Motor neuron (in vitro differentiated cells): Measurements from ENCODE around the gene NCCRP1. TPM values are rescaled to one million over a fixed set of nuclear protein-coding genes. Genes with fewer than 3 reads are reported as not detected.
A peak's percentile ranks its signal among the peaks of the same experiment; 100 is the strongest.

Experiments used
- ATAC-seq, 8 experiments: fragments of 200-7000 bp; cut with Tn5 transposase; replicated peaks in 6 of 8; 2 replicates each; pipeline ENCODE4 v1.8.0; 2021; ENCODE audit warnings: mild to moderate bottlenecking in 8 of 8, moderate library complexity in 8 of 8
- H3K27ac ChIP-seq, 2 donors: fragments of 250-450 bp; sonication (Bioruptor Pico); 2 replicates each; pipeline ENCODE4 v1.9.0; 2021; ENCODE audit warnings: antibody characterized with exemption in 2 of 2, mild to moderate bottlenecking in 2 of 2, moderate library complexity in 1 of 2
- H3K4me1 ChIP-seq, 2 donors: fragments of 250-450 bp; sonication (Bioruptor Pico); replicated peaks in 1 of 2; 2 replicates each; pipeline ENCODE4 v1.6.1; 2021; ENCODE audit warnings: antibody characterized with exemption in 2 of 2, mild to moderate bottlenecking in 2 of 2, moderate library complexity in 1 of 2
- H3K4me3 ChIP-seq, 5 donors: fragments of 250-450 bp; sonication (Bioruptor Pico); 2 replicates each; pipeline ENCODE4 v1.9.0; 2021; ENCODE audit warnings: antibody characterized with exemption in 5 of 5, mild to moderate bottlenecking in 5 of 5, moderate library complexity in 4 of 5
- WGBS, 10 experiments: fragments of 450-650 bp; shearing (Covaris generic); methylation state at CpG; one replicate each; pipeline ENCODE4 v1.0.0; 2022; 5-methylcytosine and 5-hydroxymethylcytosine counted together
- in situ Hi-C, 9 experiments: fragments of 400-800 bp; cut with MboI; loops; one replicate each; pipeline ENCODE4 v1.15.0; 2021; ENCODE audit warnings: low sequenced_read_pairs in 9 of 9, low pct_unique_long_range_greater_than_20kb in 2 of 9; ENCODE audit not compliant: unreplicated experiment in 9 of 9
- total RNA-seq, 8 experiments: library from RNA; unstranded; fragments of 300-600 nt; gene quantifications; 2 replicates each; pipeline versions ENCODE4 v1.2.3 to v1.2.4, GENCODE V29; 2022

The NCCRP1 gene
- total RNA-seq, 8 experiments from 2014 or later, result 0.13 to 0.94 (median 0.24) TPM; not detected in 2

GRCh38 chr19:39157275-39157996 lies 39.3 kb upstream of the NCCRP1 start:
- WGBS, 10 experiments, result 80 to 100% (median 90%) methylated on average over 1 to 16 of the region's 23 CpGs; no CpG with 5 or more reads in 4 of the 10 experiments
- in situ Hi-C loops, result no loop called here
- H3K4me3 ChIP-seq, result no peak overlapping the region

GRCh38 chr19:39157997-39158389 lies 38.8 kb upstream of the NCCRP1 start:
- WGBS, 10 experiments, result 80 to 100% (median 95%) methylated on average over 1 to 9 of the region's 15 CpGs; no CpG with 5 or more reads in 5 of the 10 experiments
- Histone ChIP-seq H3K4me3 (no peak overlapping the region), H3K27ac (no peak overlapping the region), H3K4me1 (peaks cover 6 to 17% of the 10 kb centered on the region in 2 donors)
- ATAC-seq, result no peak
- in situ Hi-C loops, result no loop called here

More at GRCh38 chr19:39157275-39157996, 39.3 kb upstream of the NCCRP1 start:
- H3K4me1 ChIP-seq, result peaks cover 6 to 13% of the 10 kb centered on the region in 2 donors
- peak in 2 of 8 experiments; percentile 34 to 39 for ATAC-seq
- no peak overlapping the region for H3K27ac ChIP-seq

GRCh38 chr19:39158646-39159260 lies 38.0 kb upstream of the NCCRP1 start:
- WGBS, 10 experiments, result 72 to 100% (median 91%) methylated on average over 1 to 4 of the region's 12 CpGs; no CpG with 5 or more reads in 3 of the 10 experiments

GRCh38 chr19:39160523-39160861 lies 36.3 kb upstream of the NCCRP1 start:
- in situ Hi-C loops, result no loop called here
- peak in 2 of 8 experiments; percentile 63 to 67 for ATAC-seq
- Histone ChIP-seq H3K4me1 (peaks cover 6 to 19% of the 10 kb centered on the region in 2 donors), H3K4me3 (no peak overlapping the region), H3K27ac (no peak overlapping the region)
- 0 to 84% (median 70%) methylated on average over 1 to 7 of the region's 8 CpGs; no CpG with 5 or more reads in 4 of the 10 experiments for WGBS, 10 experiments

More at GRCh38 chr19:39158646-39159260, 38.0 kb upstream of the NCCRP1 start:
- H3K4me3 ChIP-seq, result no peak overlapping the region
- no peak for ATAC-seq
- no peak overlapping the region for H3K27ac ChIP-seq
- peaks cover 6 to 19% of the 10 kb centered on the region in 2 donors for H3K4me1 ChIP-seq
- in situ Hi-C loops, result no loop called here

GRCh38 chr19:39160889-39161672 lies 35.7 kb upstream of the NCCRP1 start:
- H3K4me1 ChIP-seq, result peaks cover 6 to 19% of the 10 kb centered on the region in 2 donors

GRCh38 chr19:39162441-39163043 lies 34.2 kb upstream of the NCCRP1 start:
- Histone ChIP-seq H3K4me3 (no peak overlapping the region), H3K4me1 (peaks cover 2 to 17% of the 10 kb centered on the region in 2 donors), H3K27ac (no peak overlapping the region)
- no peak for ATAC-seq
- WGBS, 10 experiments, result 80 to 100% (median 94%) methylated on average over 1 to 6 of the region's 15 CpGs; no CpG with 5 or more reads in 3 of the 10 experiments
- in situ Hi-C loops, result no loop called here

More at GRCh38 chr19:39160889-39161672, 35.7 kb upstream of the NCCRP1 start:
- in situ Hi-C loops, result no loop called here
- 82 to 100% (median 95%) methylated on average over 1 to 7 of the region's 21 CpGs; no CpG with 5 or more reads in 5 of the 10 experiments for WGBS, 10 experiments
- Histone ChIP-seq H3K27ac (no peak overlapping the region), H3K4me3 (no peak overlapping the region)
- peak in 1 of 8 experiments; percentile 8 for ATAC-seq

- H3K27ac ChIP-seq, result no peak overlapping the region
- H3K4me3 ChIP-seq, result no peak overlapping the region
- in situ Hi-C loops, result no loop called here
- H3K4me1 ChIP-seq, result peaks cover 2 to 17% of the 10 kb centered on the region in 2 donors
- 80 to 100% (median 91%) methylated on average over 1 to 9 of the region's 9 CpGs; no CpG with 5 or more reads in 4 of the 10 experiments for WGBS, 10 experiments
- no peak for ATAC-seq
These were observed 33.1 kb upstream of the NCCRP1 start for GRCh38 chr19:39163621-39164020.

GRCh38 chr19:39164289-39164688 lies 32.5 kb upstream of the NCCRP1 start:
- in situ Hi-C loops, result no loop called here
- peaks cover 2 to 17% of the 10 kb centered on the region in 2 donors for H3K4me1 ChIP-seq
- no peak overlapping the region for H3K4me3 ChIP-seq
- ATAC-seq, result no peak
- H3K27ac ChIP-seq, result no peak overlapping the region
- 78 to 100% (median 100%) methylated on average over 1 to 3 of the region's 6 CpGs; no CpG with 5 or more reads in 3 of the 10 experiments for WGBS, 10 experiments

- WGBS, 10 experiments, result 80 to 100% (median 89%) methylated on average over 1 to 3 of the region's 7 CpGs; no CpG with 5 or more reads in 6 of the 10 experiments
- H3K4me3 ChIP-seq, result no peak overlapping the region
- peaks cover 2 to 17% of the 10 kb centered on the region in 2 donors for H3K4me1 ChIP-seq
- no peak for ATAC-seq
- in situ Hi-C loops, result no loop called here
- no peak overlapping the region for H3K27ac ChIP-seq
These were observed 30.9 kb upstream of the NCCRP1 start for GRCh38 chr19:39165857-39166256.

- no peak overlapping the region for H3K27ac ChIP-seq
These were observed 30.0 kb upstream of the NCCRP1 start for GRCh38 chr19:39166571-39167391.

GRCh38 chr19:39167461-39168257 lies 29.1 kb upstream of the NCCRP1 start:
- Histone ChIP-seq H3K27ac (no peak overlapping the region), H3K4me1 (peaks cover 2 to 17% of the 10 kb centered on the region in 2 donors), H3K4me3 (no peak overlapping the region)
- in situ Hi-C loops, result no loop called here
- peak in 5 of 8 experiments; percentile 28 to 48 (median 34) for ATAC-seq
- WGBS, 10 experiments, result no CpG with 5 or more reads among the region's 25 CpGs

More at GRCh38 chr19:39166571-39167391, 30.0 kb upstream of the NCCRP1 start:
- Histone ChIP-seq H3K4me1 (peaks cover 2 to 17% of the 10 kb centered on the region in 2 donors), H3K4me3 (no peak overlapping the region)
- ATAC-seq, result peak; percentile 38 to 84 (median 80)
- WGBS, 10 experiments, result 60 to 100% methylated on average over 1 to 2 of the region's 24 CpGs; no CpG with 5 or more reads in 8 of the 10 experiments
- in situ Hi-C loops, result no loop called here
